Measurements from ENCODE around the gene FOXA1.
"Not testable (repeated sequence)": the region's sequence is repeated elsewhere in the genome, so short reads cannot be mapped to it uniquely, and the experiment has no call there.

Gene FOXA1

GRCh38 chr14:37563189-37563588, 31.9 kb downstream of the FOXA1 start:
- no peak for FAIRE-seq
- DNase-seq (ENCODE audit: insufficient read length, low spot score) = no peak

GRCh38 chr14:37559386-37559785, 35.7 kb downstream of the FOXA1 start:
- no peak for FAIRE-seq
- DNase-seq (ENCODE audit: insufficient read length, low spot score) = no peak

GRCh38 chr14:37558740-37559139, 36.3 kb downstream of the FOXA1 start:
- no peak for DNase-seq (ENCODE audit: insufficient read length, low spot score)
- no peak for FAIRE-seq

GRCh38 chr14:37555596-37555995, 39.5 kb downstream of the FOXA1 start:
- not testable (repeated sequence) for FAIRE-seq; DNase-seq (ENCODE audit: insufficient read length, low spot score)

GRCh38 chr14:37553935-37554550, 41.0 kb downstream of the FOXA1 start:
- no peak for FAIRE-seq
- DNase-seq (ENCODE audit: insufficient read length, low spot score) = no peak

- DNase-seq (ENCODE audit: insufficient read length, low spot score) = no peak
- FAIRE-seq = no peak
These were observed 43.9 kb downstream of the FOXA1 start for GRCh38 chr14:37551119-37551518.

GRCh38 chr14:37550511-37550910, 44.5 kb downstream of the FOXA1 start:
- FAIRE-seq (no peak), DNase-seq (ENCODE audit: insufficient read length, low spot score) (no peak)

GRCh38 chr14:37546621-37547447, 48.2 kb downstream of the FOXA1 start:
- DNase-seq (ENCODE audit: insufficient read length, low spot score) = no peak
- no peak for FAIRE-seq

GRCh38 chr14:37545174-37545573, 49.9 kb downstream of the FOXA1 start:
- no peak for DNase-seq (ENCODE audit: insufficient read length, low spot score)

GRCh38 chr14:37544407-37544806, 50.6 kb downstream of the FOXA1 start:
- DNase-seq (ENCODE audit: insufficient read length, low spot score) (no peak), FAIRE-seq (no peak)

More at GRCh38 chr14:37545174-37545573, 49.9 kb downstream of the FOXA1 start:
- FAIRE-seq = no peak

GRCh38 chr14:37539992-37540391, 55.1 kb downstream of the FOXA1 start:
- no peak for DNase-seq (ENCODE audit: insufficient read length, low spot score)
- no peak for FAIRE-seq
